ENCODE data around the gene JAKMIP1.

JAKMIP1 gene

GRCh38 chr4:6055436-6055835 is 144.9 kb downstream of the JAKMIP1 start:
- DNase-seq = no peak

DNA sequence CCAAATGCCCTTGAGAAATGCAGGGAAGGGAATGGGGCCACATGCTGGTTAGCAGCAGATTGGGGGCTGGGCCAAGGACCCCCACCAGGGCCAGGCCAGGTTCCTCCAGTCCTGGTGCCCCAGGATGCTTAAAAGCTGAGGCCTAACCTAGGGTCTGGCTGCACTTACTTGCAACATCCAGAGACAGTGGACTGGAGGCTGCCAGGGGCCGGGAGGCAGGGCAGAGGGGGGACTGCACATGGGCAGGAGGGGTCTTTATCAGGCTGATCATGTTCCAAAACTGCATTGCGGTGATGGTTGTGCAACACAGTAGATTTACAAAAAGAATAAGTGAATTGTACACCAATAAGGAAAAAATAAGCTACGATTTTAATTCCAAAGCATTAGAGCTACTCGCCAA is 145.3 kb downstream of the JAKMIP1 start:
- DNase-seq = no peak

- DNase-seq = no peak
These were observed 146.0 kb downstream of the JAKMIP1 start for GRCh38 chr4:6054162-6054922.

GRCh38 chr4:6052679-6053078 is 147.7 kb downstream of the JAKMIP1 start:
- no peak for DNase-seq

DNA sequence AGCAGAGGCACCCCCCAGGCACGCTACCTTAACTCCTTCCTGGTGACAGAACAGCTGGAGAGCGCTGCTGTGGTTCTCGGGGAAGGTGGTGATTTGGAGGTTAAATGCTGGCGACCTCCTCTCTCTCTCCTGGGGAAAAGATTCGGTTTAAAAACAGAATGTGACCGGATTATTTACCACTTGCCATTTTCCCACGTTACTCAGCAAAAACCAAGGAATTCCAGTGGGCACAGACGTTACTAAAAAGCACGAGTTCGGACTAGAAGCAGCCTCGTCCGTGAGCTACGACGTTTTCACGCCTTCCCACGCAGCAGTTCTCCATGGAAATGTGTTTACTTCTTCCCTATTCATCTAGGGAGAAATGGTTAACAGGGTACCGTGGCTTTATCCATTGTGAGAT is 149.8 kb downstream of the JAKMIP1 start:
- no peak for DNase-seq

DNA sequence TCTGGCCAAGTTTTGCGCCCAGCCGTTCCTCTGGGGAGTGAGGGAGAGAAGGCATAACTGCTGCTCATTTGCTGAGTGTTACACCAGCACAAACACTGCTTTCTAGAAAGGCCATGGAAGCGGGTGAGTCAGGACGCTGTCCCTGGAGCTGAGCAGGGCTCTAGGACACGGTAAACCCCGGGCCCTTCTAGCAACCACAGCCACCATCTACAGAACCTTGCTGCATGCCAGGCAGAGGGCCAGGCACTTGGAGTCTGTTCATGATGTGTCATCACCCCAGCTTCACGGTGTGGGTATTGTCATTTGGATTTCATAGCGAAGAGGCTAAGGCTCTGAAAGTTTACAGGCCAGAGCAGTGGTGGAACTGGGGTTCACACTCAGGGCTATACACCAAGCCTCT is 150.4 kb downstream of the JAKMIP1 start:
- no peak for DNase-seq

DNA sequence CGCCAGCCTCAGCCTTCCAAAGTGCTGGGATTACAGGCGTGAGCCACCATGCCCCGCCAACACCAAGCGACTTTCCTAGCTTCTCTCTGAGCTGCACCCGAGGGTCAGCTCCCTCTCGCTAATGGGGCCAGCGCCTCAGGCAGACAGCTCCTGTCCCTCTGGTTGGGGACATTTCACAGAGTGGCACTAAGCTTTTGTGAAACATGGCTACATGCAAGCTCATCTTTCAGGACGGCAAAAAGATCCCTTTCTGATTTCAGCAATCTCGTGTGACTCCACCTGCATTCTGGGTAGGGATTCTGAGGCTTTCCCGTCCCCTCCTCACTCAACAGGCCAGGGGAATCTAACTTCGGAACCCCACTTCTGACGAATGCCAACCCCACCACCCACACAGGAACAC is 151.1 kb downstream of the JAKMIP1 start:
- no peak for DNase-seq

GRCh38 chr4:6048537-6048936 is 151.8 kb downstream of the JAKMIP1 start:
- no peak for DNase-seq

DNA sequence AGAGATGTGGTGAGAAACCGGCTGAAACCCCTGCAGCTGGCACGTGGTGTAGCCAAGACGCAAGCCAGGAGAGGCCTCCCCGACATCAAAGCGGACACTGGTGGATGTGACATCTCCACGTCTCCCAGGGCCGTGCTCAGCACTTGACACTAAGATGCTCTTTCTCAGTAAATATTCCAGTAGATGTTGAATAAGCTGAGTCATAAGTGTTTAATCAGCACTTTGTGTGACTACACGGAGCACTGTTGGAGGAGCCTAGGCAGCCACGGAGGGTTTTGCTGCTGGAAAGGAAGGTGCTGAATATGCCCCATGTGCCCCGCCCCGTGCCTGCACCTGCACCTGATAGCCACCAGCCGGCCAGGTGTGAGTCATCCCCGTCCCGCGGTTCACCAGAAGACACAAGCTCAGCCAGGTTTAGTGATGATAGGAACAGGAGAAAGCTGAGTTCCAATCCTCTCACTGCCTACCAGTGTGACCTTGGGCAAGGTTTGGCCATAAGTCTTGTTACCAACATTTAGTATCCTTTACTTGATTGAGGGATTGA is 153.1 kb downstream of the JAKMIP1 start:
- DNase-seq = no peak

GRCh38 chr4:6046526-6047129 is 153.7 kb downstream of the JAKMIP1 start:
- DNase-seq = no peak

DNA sequence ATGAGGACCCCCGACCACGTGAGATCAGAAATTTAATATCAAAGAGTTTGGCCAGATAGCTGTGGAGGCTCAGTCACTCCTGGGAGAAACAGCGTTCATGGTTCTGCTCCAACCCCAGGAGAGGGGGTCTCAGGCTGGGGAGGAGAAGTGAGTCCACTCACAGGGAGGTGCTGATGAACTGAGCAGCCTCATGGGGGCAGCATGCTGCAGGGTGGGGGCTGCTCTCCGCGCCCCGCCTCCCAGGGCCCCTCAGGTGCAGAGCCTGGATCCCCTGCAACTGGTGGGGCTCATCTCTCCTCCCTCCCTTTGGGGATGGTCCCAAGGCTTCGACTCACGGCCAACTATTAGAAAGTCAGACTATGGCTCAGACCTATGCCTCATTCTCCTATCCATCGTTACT is 155.5 kb downstream of the JAKMIP1 start:
- DNase-seq = no peak

DNA sequence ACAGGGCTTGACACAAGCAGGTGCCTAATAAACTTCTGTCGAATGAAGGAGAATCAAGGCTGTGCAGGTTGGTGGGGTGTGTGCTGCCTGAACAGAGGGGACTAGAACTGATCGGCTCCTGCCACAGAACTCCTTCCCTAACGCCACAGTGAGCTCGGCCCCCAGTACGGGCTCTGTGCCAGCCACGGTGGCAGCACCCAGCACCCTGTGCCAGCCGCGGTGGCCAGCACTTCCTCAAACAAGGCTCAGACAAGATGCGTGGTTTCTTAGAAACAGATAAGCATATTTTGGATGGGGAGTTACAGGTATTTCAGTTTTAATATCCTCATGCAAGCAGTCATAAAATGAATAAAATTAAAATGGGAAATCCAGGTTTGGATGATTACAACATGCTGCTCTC is 156.1 kb downstream of the JAKMIP1 start:
- no peak for DNase-seq

DNA sequence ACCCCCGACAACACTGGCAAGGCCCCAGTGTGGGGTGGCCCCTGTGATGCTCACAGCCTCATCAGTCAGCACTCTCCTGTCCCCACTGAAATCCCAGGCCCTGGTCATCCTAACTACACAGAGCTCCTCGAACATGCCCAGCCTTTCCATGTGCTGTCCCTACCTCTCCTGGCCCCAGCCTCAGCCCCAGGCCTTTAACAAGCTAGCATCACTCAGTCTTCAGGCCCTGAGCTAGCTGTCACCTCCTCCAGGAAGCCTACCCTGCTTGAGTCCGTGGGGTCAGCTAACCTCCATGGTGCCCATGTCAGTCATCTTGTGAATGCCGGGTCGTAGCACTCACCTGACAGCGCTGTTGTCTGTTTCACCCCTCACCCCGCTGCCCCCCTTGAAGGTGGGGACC is 156.5 kb downstream of the JAKMIP1 start:
- DNase-seq = no peak

DNA sequence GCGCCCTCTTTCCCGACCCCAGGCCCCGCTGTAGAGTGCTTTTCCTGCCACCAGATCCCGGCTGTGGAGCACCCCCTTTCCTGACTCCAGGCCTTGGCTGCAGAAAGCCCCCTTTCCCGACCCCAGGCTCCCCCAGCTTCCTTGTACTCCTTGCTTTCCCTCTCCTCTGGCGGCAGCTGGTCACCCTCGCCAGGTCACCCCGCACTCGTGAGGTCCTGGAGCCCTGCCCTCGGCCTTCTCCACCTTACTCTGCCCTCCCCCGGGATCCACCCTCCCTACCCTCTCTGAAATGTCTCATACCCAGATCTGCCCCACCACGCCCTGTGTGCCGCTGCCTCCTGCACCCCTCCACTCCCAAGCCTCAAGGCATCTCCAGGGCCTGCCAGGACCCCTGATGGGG is 157.2 kb downstream of the JAKMIP1 start:
- DNase-seq = no peak

DNA sequence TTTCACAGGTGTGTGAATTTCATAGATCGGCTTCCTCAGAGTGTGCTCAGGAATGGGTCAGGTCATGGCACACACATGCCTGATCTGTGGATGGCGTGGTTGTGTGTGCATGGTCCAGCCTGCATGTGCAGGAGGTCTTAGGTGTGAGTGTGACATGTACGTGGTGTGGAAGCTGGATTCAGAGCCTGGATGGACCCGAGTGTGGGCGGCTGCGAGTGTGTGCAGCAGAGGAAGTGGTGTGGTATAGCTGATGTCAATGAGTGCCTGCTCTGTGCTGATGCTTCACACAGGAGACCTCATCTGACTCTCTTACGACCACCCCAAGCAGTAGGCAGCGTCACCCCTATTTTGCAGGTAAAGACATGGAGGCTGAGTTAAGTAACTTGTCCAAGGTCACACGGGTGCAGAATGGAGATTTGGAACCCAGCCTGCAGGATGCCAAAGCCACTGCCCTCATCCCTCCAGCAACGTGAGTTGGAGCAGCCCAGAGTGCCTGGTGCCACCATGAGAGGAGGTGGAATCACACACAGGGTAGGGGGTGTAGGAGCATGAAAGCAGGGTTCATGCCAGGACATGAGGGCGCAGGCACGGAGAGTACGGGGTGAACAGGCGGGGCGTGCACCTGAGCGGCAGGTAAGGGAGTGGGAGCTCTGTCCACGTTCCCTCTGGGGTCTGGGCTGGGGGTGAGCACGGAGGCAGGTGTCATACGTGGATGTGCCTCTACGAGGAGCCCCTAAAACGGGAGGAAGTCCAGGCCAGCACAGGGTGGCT is 157.9 kb downstream of the JAKMIP1 start:
- no peak for DNase-seq

DNA sequence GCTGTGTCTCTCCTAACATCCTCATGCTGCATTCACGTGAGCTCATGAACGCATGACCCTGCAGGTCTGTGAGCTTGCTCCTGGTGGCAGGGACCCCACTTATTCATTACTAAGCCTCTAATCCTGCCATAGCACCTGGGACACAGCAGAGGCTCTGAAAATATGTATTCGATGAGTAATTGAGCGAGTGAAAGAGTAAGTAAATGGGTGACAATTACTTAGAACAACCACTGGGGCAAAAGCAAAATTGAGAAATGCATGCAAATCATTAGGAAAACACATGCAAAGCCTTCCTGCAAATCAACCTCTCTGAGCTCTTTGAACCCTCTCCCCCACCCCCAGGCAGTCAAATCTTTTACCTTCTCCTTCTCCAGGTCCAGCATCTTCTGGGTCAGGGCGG is 158.5 kb downstream of the JAKMIP1 start:
- DNase-seq = no peak

GRCh38 chr4:6038711-6039110 is 161.6 kb downstream of the JAKMIP1 start:
- no peak for DNase-seq

GRCh38 chr4:6035786-6036185 is 164.6 kb downstream of the JAKMIP1 start:
- DNase-seq = no peak

DNA sequence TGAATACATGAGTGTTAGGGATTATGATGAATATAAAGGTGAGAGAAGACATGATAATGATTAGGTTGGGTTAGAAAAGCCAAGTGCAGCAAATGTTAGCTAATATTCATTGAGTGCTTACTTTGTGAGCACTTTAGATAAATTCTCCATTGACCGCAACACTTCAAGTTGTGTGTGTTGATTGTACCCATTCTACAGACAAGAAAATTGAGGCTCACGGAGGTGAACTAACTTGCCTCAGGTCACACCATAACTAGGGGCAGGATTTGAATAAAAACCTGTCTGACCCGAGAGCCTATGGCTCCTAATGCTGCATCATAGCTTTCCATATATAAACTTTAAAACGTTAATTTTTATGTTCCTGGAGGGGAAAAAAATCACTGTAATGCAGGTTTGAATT is 167.0 kb downstream of the JAKMIP1 start:
- no peak for DNase-seq

DNA sequence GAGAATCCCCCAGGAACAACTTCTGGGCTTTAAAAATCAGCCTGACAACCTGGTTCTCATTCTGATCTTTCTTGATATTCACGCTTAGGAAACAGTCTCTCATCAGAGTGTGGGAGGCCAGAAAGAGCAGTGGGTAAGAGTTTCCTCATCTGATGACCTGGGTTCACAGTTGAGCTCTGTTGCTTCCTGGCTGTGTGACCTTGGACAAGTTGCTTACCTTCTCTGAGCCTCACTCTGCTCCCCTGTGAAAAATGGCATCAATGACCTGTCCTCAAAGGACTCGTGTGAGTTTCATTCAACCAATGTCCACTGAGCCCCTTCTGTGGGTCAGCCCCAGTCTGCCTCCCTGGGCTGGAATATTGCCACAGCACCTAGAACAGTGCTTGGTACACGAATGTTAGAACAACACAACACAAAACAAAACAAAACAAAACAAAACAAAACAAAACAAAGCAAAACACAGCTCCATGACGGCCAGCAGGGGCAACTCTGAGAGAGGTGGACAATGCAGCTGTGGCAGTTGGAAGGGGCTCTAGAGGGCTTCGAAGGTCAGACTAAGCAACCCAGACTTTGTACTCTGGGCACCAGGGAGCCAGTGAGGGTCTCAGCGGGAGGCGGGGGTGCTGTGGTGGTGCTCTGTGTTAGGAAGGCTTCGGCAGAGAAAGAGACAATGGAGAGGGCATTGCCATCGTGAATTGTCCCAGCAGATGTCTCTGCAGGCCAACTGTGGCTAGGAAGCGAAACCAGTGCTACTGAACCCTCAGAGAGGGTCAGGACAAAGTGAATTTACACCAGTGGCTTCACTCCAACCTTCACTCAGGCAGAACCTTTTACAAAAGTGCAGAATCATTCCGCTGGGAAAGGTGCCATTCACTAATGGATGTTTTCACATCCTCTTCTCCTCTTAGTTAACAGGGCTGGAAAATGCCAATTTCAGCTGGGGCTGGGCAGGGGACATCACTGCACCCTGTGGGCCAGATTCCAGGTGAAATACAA is 167.8 kb downstream of the JAKMIP1 start:
- no peak for DNase-seq

GRCh38 chr4:6031846-6032245 is 168.5 kb downstream of the JAKMIP1 start:
- no peak for DNase-seq

DNA sequence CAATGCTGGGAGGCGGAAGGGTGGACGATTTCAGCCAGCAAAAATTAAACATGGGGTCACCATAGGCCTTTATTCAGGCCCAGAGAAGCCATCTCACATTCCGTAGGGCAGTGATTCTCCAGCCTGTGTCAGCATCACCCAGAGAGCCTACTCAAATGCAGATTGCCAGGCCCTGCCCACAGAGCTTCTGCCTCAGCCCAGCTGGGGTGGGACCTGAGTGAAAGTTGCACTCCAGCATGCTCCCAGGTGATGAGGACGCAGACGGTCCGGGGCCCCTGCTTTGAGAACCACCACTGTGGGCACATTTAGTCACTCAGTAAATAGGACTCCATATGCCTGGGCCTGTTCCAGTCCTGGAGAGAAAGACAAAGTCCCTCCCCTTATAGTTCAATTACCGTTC is 169.7 kb downstream of the JAKMIP1 start:
- no peak for DNase-seq

DNA sequence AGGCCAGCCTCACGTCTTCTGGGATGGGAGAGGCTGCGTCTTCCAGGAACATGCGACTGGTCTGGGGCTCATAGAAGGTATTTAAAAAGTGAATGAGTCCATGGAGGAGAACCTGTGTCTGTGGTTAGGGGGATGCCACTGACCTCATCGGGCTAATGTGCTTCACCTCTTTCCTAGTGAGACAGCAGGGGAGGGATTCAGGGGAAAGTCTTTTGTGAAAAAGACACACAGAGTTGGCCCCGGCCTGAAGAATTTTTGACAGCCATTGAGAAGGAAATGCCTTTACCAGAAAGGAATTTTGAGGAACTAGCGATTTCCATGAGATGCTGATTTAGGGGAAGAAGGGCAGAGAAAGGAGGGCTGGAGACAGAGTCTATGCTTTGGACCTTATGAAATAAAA is 171.1 kb downstream of the JAKMIP1 start:
- DNase-seq = no peak
